Mucosa of rectum (tissue), 2 donors: ENCODE measurements around the gene LEPR.
"Not testable (repeated sequence)": the region's sequence is repeated elsewhere in the genome, so short reads cannot be mapped to it uniquely, and the experiment has no call there.

ENCODE experiments used
- H3K27ac ChIP-seq, 2 donors: one replicate each; pipeline ENCODE4 v1.7.0; 2013; ENCODE audit warnings: inconsistent platforms in 2 of 2, low read depth in 2 of 2, low read length in 2 of 2
- H3K27me3 ChIP-seq, 2 donors: one replicate each; pipeline ENCODE4 v1.7.0; 2013; ENCODE audit warnings: low read length in 2 of 2; ENCODE audit not compliant: control insufficient read depth in 2 of 2, insufficient read depth in 2 of 2
- H3K36me3 ChIP-seq, 2 donors: one replicate each; pipeline ENCODE4 v1.7.0; 2013; ENCODE audit warnings: low read length in 2 of 2; ENCODE audit not compliant: control insufficient read depth in 2 of 2, insufficient read depth in 2 of 2
- H3K4me1 ChIP-seq, 2 donors: one replicate each; pipeline ENCODE4 v1.7.0; 2013; ENCODE audit warnings: low read length in 2 of 2, mild to moderate bottlenecking in 1 of 2; ENCODE audit not compliant: control insufficient read depth in 2 of 2, insufficient read depth in 2 of 2
- H3K4me3 ChIP-seq, 2 donors: one replicate each; pipeline ENCODE4 v1.7.0; 2013; ENCODE audit warnings: low read length in 2 of 2
- H3K9ac ChIP-seq, 2 donors: one replicate each; pipeline ENCODE4 v1.7.0; 2013; ENCODE audit warnings: low read length in 2 of 2, low read depth in 1 of 2, mild to moderate bottlenecking in 1 of 2
- H3K9me3 ChIP-seq, 2 donors: one replicate each; pipeline ENCODE4 v1.7.0; 2013; ENCODE audit warnings: low read length in 2 of 2; ENCODE audit not compliant: control insufficient read depth in 2 of 2
- donor health status: healthy.
- donor health status: Normal muscosa, but diverticular disease.

Gene LEPR, protein sequence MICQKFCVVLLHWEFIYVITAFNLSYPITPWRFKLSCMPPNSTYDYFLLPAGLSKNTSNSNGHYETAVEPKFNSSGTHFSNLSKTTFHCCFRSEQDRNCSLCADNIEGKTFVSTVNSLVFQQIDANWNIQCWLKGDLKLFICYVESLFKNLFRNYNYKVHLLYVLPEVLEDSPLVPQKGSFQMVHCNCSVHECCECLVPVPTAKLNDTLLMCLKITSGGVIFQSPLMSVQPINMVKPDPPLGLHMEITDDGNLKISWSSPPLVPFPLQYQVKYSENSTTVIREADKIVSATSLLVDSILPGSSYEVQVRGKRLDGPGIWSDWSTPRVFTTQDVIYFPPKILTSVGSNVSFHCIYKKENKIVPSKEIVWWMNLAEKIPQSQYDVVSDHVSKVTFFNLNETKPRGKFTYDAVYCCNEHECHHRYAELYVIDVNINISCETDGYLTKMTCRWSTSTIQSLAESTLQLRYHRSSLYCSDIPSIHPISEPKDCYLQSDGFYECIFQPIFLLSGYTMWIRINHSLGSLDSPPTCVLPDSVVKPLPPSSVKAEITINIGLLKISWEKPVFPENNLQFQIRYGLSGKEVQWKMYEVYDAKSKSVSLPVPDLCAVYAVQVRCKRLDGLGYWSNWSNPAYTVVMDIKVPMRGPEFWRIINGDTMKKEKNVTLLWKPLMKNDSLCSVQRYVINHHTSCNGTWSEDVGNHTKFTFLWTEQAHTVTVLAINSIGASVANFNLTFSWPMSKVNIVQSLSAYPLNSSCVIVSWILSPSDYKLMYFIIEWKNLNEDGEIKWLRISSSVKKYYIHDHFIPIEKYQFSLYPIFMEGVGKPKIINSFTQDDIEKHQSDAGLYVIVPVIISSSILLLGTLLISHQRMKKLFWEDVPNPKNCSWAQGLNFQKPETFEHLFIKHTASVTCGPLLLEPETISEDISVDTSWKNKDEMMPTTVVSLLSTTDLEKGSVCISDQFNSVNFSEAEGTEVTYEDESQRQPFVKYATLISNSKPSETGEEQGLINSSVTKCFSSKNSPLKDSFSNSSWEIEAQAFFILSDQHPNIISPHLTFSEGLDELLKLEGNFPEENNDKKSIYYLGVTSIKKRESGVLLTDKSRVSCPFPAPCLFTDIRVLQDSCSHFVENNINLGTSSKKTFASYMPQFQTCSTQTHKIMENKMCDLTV

GRCh38 chr1:65420590-65421350 lies at the start of gene LEPR, which contains the start of gene LEPROT:
Gene LEPR, plus strand, starts transcription at chr1:65420668. Its CDS starts 144,898 bp downstream, at chr1:65565566.
Gene LEPROT, plus strand, starts transcription at chr1:65420668. Its CDS starts 57 bp downstream, at chr1:65420725.
- Histone ChIP-seq H3K27ac (peak within 1 kb of the TSS; percentile 95 to 96), H3K36me3 (peaks cover 4 to 7% of the 10 kb centered on the region in 2 donors), H3K9ac (peak within 1 kb of the TSS; percentile 93 to 97), H3K27me3 (no peaks in the 10 kb centered on the region), H3K4me1 (peaks cover 0 to 11% of the 10 kb centered on the region in 2 donors), H3K4me3 (peak within 1 kb of the TSS; percentile 82 to 89), H3K9me3 (no peaks in the 10 kb centered on the region)

DNA sequence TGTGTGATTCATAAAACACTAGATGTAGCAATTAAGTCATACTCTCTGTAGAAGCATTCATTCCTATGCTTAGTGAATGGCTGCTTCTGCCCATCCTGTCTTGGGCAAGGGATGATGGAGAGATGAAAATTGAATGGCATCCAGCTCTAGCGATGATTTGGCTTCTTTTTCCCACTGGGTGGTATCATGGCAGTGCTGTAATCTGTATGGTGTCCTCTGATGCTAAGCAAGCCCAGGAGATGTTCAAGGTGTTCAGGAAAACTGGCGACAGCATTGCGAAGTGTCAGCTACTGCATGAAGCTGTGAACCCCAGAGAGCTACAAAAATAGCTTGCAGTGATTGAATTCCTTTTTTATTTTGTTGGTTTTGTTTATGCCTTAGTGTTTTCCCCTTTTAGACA lies 48.9 kb upstream of the LEPR start:
- no peaks in the 10 kb centered on the region for H3K9me3 ChIP-seq
- H3K36me3 ChIP-seq = no peaks in the 10 kb centered on the region
- H3K27me3 ChIP-seq = no peaks in the 10 kb centered on the region
- H3K4me3 ChIP-seq = no peak overlapping the region
- H3K27ac ChIP-seq = no peak overlapping the region
- H3K9ac ChIP-seq = no peak overlapping the region
- no peaks in the 10 kb centered on the region for H3K4me1 ChIP-seq

DNA sequence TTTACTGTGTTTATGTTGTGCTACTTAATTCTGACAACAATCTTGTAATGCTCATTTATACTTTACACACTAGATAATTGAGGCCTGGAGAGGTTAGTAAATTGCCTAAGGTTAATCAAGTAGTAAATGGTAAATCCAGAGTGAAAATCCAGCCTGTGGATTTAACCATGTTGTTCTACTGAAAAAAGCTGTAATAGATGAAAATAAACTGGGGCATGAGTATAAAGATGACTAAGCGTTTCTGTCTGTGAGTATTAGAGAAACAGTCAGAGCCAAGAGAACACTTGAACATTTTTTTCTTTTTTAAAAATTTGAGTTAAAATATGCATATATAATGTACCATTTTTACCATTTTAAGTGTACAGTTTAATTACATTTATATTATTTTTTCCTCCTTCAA lies 47.9 kb upstream of the LEPR start:
- no peaks in the 10 kb centered on the region for H3K9me3 ChIP-seq
- no peak overlapping the region for H3K9ac ChIP-seq
- H3K4me1 ChIP-seq = no peaks in the 10 kb centered on the region
- H3K4me3 ChIP-seq = no peak overlapping the region
- no peaks in the 10 kb centered on the region for H3K27me3 ChIP-seq
- no peak overlapping the region for H3K27ac ChIP-seq
- H3K36me3 ChIP-seq = no peaks in the 10 kb centered on the region

- no peaks in the 10 kb centered on the region for H3K36me3 ChIP-seq
- no peak overlapping the region for H3K27ac ChIP-seq
- H3K4me3 ChIP-seq = no peak overlapping the region
- H3K27me3 ChIP-seq = no peaks in the 10 kb centered on the region
- no peaks in the 10 kb centered on the region for H3K9me3 ChIP-seq
- no peaks in the 10 kb centered on the region for H3K4me1 ChIP-seq
- no peak overlapping the region for H3K9ac ChIP-seq
Measured at GRCh38 chr1:65377496-65378246, 42.8 kb upstream of the LEPR start.

GRCh38 chr1:65378247-65378946 lies 42.1 kb upstream of the LEPR start:
- H3K9ac ChIP-seq = no peak overlapping the region
- no peaks in the 10 kb centered on the region for H3K36me3 ChIP-seq
- H3K4me1 ChIP-seq = no peaks in the 10 kb centered on the region
- no peak overlapping the region for H3K27ac ChIP-seq
- no peak overlapping the region for H3K4me3 ChIP-seq
- H3K9me3 ChIP-seq = no peaks in the 10 kb centered on the region
- H3K27me3 ChIP-seq = no peaks in the 10 kb centered on the region

- not testable (repeated sequence) for H3K4me3 ChIP-seq, H3K9me3 ChIP-seq, H3K4me1 ChIP-seq, H3K36me3 ChIP-seq, H3K27me3 ChIP-seq, H3K9ac ChIP-seq, H3K27ac ChIP-seq
Measured at GRCh38 chr1:65384426-65384825, 36.0 kb upstream of the LEPR start.

GRCh38 chr1:65386439-65386838 lies 34.0 kb upstream of the LEPR start:
- H3K36me3 ChIP-seq = no peaks in the 10 kb centered on the region
- H3K9me3 ChIP-seq = no peaks in the 10 kb centered on the region
- no peak overlapping the region for H3K9ac ChIP-seq
- no peak overlapping the region for H3K27ac ChIP-seq
- H3K4me1 ChIP-seq = no peaks in the 10 kb centered on the region
- H3K27me3 ChIP-seq = no peaks in the 10 kb centered on the region
- no peak overlapping the region for H3K4me3 ChIP-seq

DNA sequence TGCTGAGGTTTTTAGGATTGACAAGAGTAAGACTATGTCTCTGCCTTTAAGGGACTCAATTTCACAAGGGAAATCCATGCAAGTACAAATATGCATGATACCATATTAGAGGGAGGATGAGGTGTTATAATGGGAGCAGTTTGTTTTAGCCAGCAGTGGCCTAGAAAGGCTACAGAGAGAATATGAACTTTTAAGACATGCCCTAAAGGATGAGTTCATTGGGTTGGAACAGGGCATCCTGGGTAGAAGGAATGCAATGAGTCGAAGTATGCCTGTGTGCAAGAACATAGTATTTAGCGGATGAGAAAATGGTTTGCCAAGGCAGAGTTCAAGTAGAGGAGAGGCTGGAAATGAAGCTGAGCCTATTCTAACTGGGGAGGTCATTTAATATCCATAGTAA lies 32.6 kb upstream of the LEPR start:
- Histone ChIP-seq H3K9me3 (no peaks in the 10 kb centered on the region), H3K4me1 (no peaks in the 10 kb centered on the region), H3K9ac (no peak overlapping the region), H3K4me3 (no peak overlapping the region), H3K36me3 (no peaks in the 10 kb centered on the region), H3K27ac (no peak overlapping the region), H3K27me3 (no peaks in the 10 kb centered on the region)
